GM23248 (cell line): Measurements from ENCODE around the gene TTC39B. TPM values are rescaled to one million over a fixed set of nuclear protein-coding genes. Genes with fewer than 3 reads are reported as not detected.

Experiments used
- DNase-seq: peaks from one replicate; pipeline ENCODE4 v3.0.0-alpha.2; 2015
- H2AFZ ChIP-seq: fragments of 200-600 bp; sonication (generic); 2 replicates; pipeline ENCODE4 v1.6.1; 2016; ENCODE audit warnings: antibody characterized with exemption
- H3F3A ChIP-seq: fragments of 200-600 bp; sonication (generic); 2 replicates; pipeline ENCODE4 v1.6.1; 2016; ENCODE audit warnings: mild to moderate bottlenecking, antibody characterized with exemption, mixed run types; ENCODE audit not compliant: insufficient read depth
- H3K27ac ChIP-seq: fragments of 200-600 bp; sonication (generic); 2 replicates; pipeline ENCODE4 v1.5.1; 2016; ENCODE audit warnings: mild to moderate bottlenecking
- H3K27me3 ChIP-seq: fragments of 200-600 bp; sonication (generic); replicated peaks from 2 replicates; pipeline ENCODE4 v1.6.1; 2016; ENCODE audit warnings: mild to moderate bottlenecking; ENCODE audit not compliant: insufficient read depth
- H3K36me3 ChIP-seq: fragments of 200-600 bp; sonication (generic); 2 replicates; pipeline ENCODE4 v1.6.1; 2016; ENCODE audit warnings: low read depth, mild to moderate bottlenecking
- H3K4me1 ChIP-seq: fragments of 200-600 bp; sonication (generic); 2 replicates; pipeline ENCODE4 v1.6.1; 2016; ENCODE audit warnings: mild to moderate bottlenecking; ENCODE audit not compliant: insufficient read depth
- H3K4me2 ChIP-seq: fragments of 200-600 bp; sonication (generic); one replicate; pipeline ENCODE4 v1.6.1; 2016; ENCODE audit warnings: mild to moderate bottlenecking; ENCODE audit not compliant: unreplicated experiment
- H3K4me3 ChIP-seq: fragments of 200-600 bp; sonication (generic); 2 replicates; pipeline ENCODE4 v1.5.1; 2016; ENCODE audit warnings: mild to moderate bottlenecking
- H3K79me2 ChIP-seq: fragments of 200-600 bp; sonication (generic); 2 replicates; pipeline ENCODE4 v1.6.1; 2016; ENCODE audit warnings: mild to moderate bottlenecking; ENCODE audit not compliant: insufficient read depth
- H3K9ac ChIP-seq: fragments of 200-600 bp; sonication (generic); 2 replicates; pipeline ENCODE4 v1.6.1; 2016; ENCODE audit warnings: mild to moderate bottlenecking
- H3K9me2 ChIP-seq: fragments of 200-600 bp; sonication (generic); 2 replicates; pipeline ENCODE4 v1.6.1; 2016; ENCODE audit warnings: mixed run types, mild to moderate bottlenecking, moderate library complexity; ENCODE audit not compliant: insufficient read depth
- H3K9me3 ChIP-seq: fragments of 200-600 bp; sonication (generic); one replicate; pipeline ENCODE4 v1.6.1; 2017; ENCODE audit warnings: low read depth
- H4K20me1 ChIP-seq: fragments of 200-600 bp; sonication (generic); 2 replicates; pipeline ENCODE4 v1.6.0; 2016; ENCODE audit not compliant: insufficient read depth
- EZH2 ChIP-seq: fragments of 200-600 bp; sonication (generic); IDR thresholded peaks from 2 replicates; pipeline ENCODE4 v1.6.1; 2018; ENCODE audit warnings: antibody characterized with exemption, mild to moderate bottlenecking; ENCODE audit not compliant: insufficient read depth, poor library complexity, severe bottlenecking
- EZH2phosphoT487 ChIP-seq: fragments of 200-600 bp; sonication (generic); IDR thresholded peaks from 2 replicates; pipeline ENCODE4 v1.6.1; 2018; ENCODE audit warnings: antibody characterized with exemption, moderate library complexity, mild to moderate bottlenecking, low read depth; ENCODE audit not compliant: insufficient read depth
- WGBS, 2 experiments: methylation state at CpG; one replicate each; pipeline ENCODE4 v1.1.6; 2015 to 2017; ENCODE audit warnings: low lambda C conversion rate in 2 of 2, low coverage in 1 of 2; ENCODE audit errors: missing lambda C conversion rate in 2 of 2; 5-methylcytosine and 5-hydroxymethylcytosine counted together
- in situ Hi-C: fragments of 300-500 bp; cut with MboI; formaldehyde crosslinking; loops from 2 replicates; pipeline ENCODE4 v1.15.0; 2020
- polyA plus RNA-seq: library from polyadenylated mRNA; unstranded; fragments of >200 nt; fragmentation: Nextera tagmentation; extraction: Ambion mirVana; gene quantifications from 2 replicates; pipeline ENCODE4 v1.2.1, GENCODE V29; 2016
- total RNA-seq: library from RNA; depleted of rRNA; stranded (reverse); fragments of >200 nt; shearing (Covaris generic); gene quantifications from 2 replicates; pipeline ENCODE4 v1.2.3, GENCODE V29; 2014

TTC39B gene
- total and polyA plus RNA-seq, 2 experiments from 2014 or later: 6.3 to 10.9 TPM

DNA sequence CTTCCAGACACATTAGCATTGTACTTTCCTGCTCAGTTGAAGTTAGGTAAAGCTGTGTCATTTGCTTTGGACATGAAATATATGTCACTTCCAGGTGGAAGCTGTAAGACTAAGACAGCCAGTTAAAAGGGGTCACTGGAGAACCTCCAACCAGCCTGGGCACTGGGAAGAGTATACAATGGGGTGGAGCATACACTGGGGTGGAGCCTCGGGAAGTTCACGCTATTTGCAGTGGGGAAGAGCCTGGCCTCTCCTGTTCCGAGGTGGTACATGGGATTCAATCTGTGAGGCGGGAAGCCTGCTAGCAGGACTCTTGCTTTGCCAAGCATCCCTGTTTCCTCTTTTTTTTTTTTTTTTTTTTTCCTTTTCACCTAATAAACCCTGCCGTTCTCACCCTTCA is 145.3 kb downstream of the TTC39B start:
- no peak overlapping the region for H3K4me3 ChIP-seq
- 94 to 98% methylated on average over 5 of the region's 5 CpGs for WGBS, 2 experiments
- H3K79me2 ChIP-seq: no peaks in the 10 kb centered on the region
- no peak overlapping the region for H2AFZ ChIP-seq
- in situ Hi-C loops: no loop called here
- H3K27ac ChIP-seq: no peak overlapping the region
- no peak overlapping the region for H3K9ac ChIP-seq
- no peak overlapping the region for H3K4me2 ChIP-seq
- H4K20me1 ChIP-seq: no peaks in the 10 kb centered on the region
- H3K4me1 ChIP-seq: no peaks in the 10 kb centered on the region
- H3K9me2 ChIP-seq: no peaks in the 10 kb centered on the region
- no peak for TF ChIP-seq EZH2phosphoT487
- no peak for TF ChIP-seq EZH2
- DNase-seq: no peak
- H3K9me3 ChIP-seq: no peaks in the 10 kb centered on the region
- peaks cover 4% of the 10 kb centered on the region; the same call in 1 of the 2 replicates for H3F3A ChIP-seq
- no peaks in the 10 kb centered on the region for H3K36me3 ChIP-seq
- H3K27me3 ChIP-seq: no peaks in the 10 kb centered on the region

DNA sequence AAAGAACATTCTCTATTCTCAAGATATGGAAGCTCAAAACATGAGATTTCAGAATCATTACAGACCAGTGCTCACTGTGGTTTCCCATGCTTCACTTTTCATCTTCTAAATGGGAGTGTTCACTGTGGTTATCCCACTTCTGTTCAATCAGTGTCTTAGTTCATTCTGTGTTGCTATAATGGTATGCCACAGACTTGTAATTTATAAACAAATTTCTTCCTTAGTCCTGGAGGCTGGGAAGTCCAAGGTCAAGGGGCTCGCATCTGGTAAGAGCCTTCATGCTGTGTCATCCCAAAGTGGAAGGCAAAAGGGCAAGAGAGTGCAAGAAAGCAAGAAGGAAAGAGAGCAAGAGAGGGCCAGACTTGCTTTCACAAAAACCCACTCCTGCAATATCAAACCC is 146.3 kb downstream of the TTC39B start:
- no peak for DNase-seq
- Histone ChIP-seq H3K9me2 (no peaks in the 10 kb centered on the region), H3K9ac (no peak overlapping the region), H3K9me3 (no peaks in the 10 kb centered on the region), H3F3A (peaks cover 4% of the 10 kb centered on the region; the same call in 1 of the 2 replicates), H3K36me3 (no peaks in the 10 kb centered on the region), H2AFZ (no peak overlapping the region), H3K27me3 (no peaks in the 10 kb centered on the region), H3K79me2 (no peaks in the 10 kb centered on the region), H3K27ac (no peak overlapping the region), H4K20me1 (no peaks in the 10 kb centered on the region), H3K4me2 (no peak overlapping the region), H3K4me1 (peaks cover 4% of the 10 kb centered on the region; the same call in 1 of the 2 replicates), H3K4me3 (no peak overlapping the region)
- in situ Hi-C loops: no loop called here
- WGBS, 2 experiments: 90 to 96% methylated on average over 1 of the region's 1 CpG
- TF ChIP-seq EZH2phosphoT487 (no peak), EZH2 (no peak)

DNA sequence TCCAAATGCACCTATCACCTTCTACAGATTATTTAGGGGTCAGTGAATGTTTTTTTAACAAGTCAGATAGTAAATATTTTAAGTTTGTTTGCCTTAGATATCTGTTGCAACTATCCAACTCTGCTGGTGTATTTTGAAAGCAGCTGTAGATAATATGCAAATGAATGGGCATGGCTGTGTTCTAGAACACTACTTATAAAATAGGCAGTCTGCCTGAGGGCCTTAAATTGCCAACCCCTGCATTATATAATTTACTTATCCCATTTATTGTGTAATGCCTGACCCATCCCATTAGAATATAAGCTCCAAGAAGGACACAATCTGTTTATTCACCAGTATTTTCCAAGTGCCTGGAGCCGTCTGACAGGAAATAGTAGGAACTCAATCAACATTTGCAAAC is 149.0 kb downstream of the TTC39B start:
- peaks cover 4% of the 10 kb centered on the region; the same call in 1 of the 2 replicates for H3K4me1 ChIP-seq
- no peak overlapping the region for H3K4me3 ChIP-seq
- H2AFZ ChIP-seq: no peak overlapping the region
- DNase-seq: no peak
- TF ChIP-seq EZH2phosphoT487: no peak
- TF ChIP-seq EZH2: no peak
- 96 to 97% methylated on average over 1 of the region's 1 CpG for WGBS, 2 experiments
- H3K9ac ChIP-seq: no peak overlapping the region
- H3K36me3 ChIP-seq: no peaks in the 10 kb centered on the region
- no peak overlapping the region for H3K4me2 ChIP-seq
- in situ Hi-C loops: no loop called here
- no peaks in the 10 kb centered on the region for H3K9me3 ChIP-seq
- no peaks in the 10 kb centered on the region for H3K9me2 ChIP-seq
- H3K27ac ChIP-seq: no peak overlapping the region
- H3K79me2 ChIP-seq: no peaks in the 10 kb centered on the region
- peaks cover 4% of the 10 kb centered on the region; the same call in 1 of the 2 replicates for H3F3A ChIP-seq
- H3K27me3 ChIP-seq: no peaks in the 10 kb centered on the region
- H4K20me1 ChIP-seq: no peaks in the 10 kb centered on the region

DNA sequence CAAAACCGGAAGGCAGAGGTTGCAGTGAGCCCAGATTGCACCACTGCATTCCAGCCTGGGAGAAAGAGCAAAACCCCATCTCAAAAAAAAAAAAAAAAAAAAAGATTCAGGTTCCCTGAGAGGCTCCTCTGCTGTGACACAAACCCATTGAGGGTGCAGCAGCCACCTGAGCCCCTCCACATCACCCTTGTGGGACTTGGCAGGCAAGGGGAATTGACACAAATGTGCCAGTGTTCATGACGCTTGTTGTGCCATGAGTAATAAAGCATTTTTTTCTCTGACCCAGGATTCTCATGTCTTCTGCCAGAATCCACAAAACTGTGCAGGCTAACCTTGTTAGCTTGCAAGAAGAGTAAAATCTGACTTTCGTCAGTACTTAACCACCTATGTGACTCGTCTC is 149.6 kb downstream of the TTC39B start:
- H3K27me3 ChIP-seq: no peaks in the 10 kb centered on the region
- H3K79me2 ChIP-seq: no peaks in the 10 kb centered on the region
- no peaks in the 10 kb centered on the region for H3K36me3 ChIP-seq
- H3K4me2 ChIP-seq: no peak overlapping the region
- H3K27ac ChIP-seq: no peak overlapping the region
- TF ChIP-seq EZH2phosphoT487 (no peak), EZH2 (no peak)
- no peaks in the 10 kb centered on the region for H4K20me1 ChIP-seq
- peaks cover 4% of the 10 kb centered on the region; the same call in 1 of the 2 replicates for H3K4me1 ChIP-seq
- no peaks in the 10 kb centered on the region for H3K9me2 ChIP-seq
- H3F3A ChIP-seq: peaks cover 4% of the 10 kb centered on the region; the same call in 1 of the 2 replicates
- DNase-seq: peak; percentile 47
- WGBS, 2 experiments: 12 to 19% methylated on average over 4 of the region's 4 CpGs
- H3K9me3 ChIP-seq: no peaks in the 10 kb centered on the region
- H3K4me3 ChIP-seq: no peak overlapping the region
- in situ Hi-C loops: no loop called here
- no peak overlapping the region for H3K9ac ChIP-seq
- no peak overlapping the region for H2AFZ ChIP-seq

DNA sequence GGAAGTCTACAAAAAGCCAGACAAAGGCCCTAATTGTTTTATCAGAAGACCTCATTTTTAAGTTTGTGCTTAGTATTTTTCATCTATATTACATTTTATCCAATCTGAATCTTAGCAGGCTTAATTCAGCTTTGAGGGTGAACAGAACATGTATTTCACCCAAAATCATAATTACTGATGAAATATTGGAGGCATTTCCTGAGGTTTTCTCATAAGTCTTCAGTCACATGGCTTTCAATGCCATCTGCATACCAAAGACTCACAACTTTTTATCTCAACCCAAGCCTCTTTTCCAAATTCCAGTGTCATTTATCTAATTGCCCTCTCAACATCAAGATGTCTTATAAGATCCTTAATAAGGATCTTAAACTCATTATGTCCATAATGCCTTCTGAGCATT is 150.8 kb downstream of the TTC39B start:
- H4K20me1 ChIP-seq: no peaks in the 10 kb centered on the region
- no peaks in the 10 kb centered on the region for H3K36me3 ChIP-seq
- no peaks in the 10 kb centered on the region for H3K79me2 ChIP-seq
- TF ChIP-seq EZH2phosphoT487 (no peak), EZH2 (no peak)
- in situ Hi-C loops: no loop called here
- H3K4me1 ChIP-seq: peaks cover 4% of the 10 kb centered on the region; the same call in 1 of the 2 replicates
- H3F3A ChIP-seq: peaks cover 4% of the 10 kb centered on the region; the same call in 1 of the 2 replicates
- H3K27me3 ChIP-seq: no peaks in the 10 kb centered on the region
- no peak overlapping the region for H3K9ac ChIP-seq
- H3K9me3 ChIP-seq: no peaks in the 10 kb centered on the region
- no peaks in the 10 kb centered on the region for H3K9me2 ChIP-seq
- H3K4me3 ChIP-seq: no peak overlapping the region
- no peak overlapping the region for H3K4me2 ChIP-seq
- no peak overlapping the region for H2AFZ ChIP-seq
- DNase-seq: no peak
- no peak overlapping the region for H3K27ac ChIP-seq
